SU-DHL-6 (cell line): ENCODE measurements around the gene ACTA1.

Source experiments
- H2AFZ ChIP-seq: fragments of 200-600 bp; sonication (generic); 2 replicates; pipeline ENCODE4 v1.6.1; 2014; ENCODE audit warnings: low read depth, mild to moderate bottlenecking, moderate library complexity, mixed read lengths, antibody characterized with exemption, low read length; ENCODE audit not compliant: severe bottlenecking
- H3F3A ChIP-seq: fragments of 200-600 bp; shearing (Covaris generic); 2 replicates; pipeline ENCODE4 v1.6.0; 2016; ENCODE audit warnings: antibody characterized with exemption, mild to moderate bottlenecking; ENCODE audit not compliant: insufficient read depth
- H3K27ac ChIP-seq: fragments of 200-600 bp; sonication (generic); 2 replicates; pipeline ENCODE4 v1.5.1; 2016; ENCODE audit warnings: low read depth, mild to moderate bottlenecking, low read length, moderate library complexity, mixed read lengths
- H3K27me3 ChIP-seq: fragments of 200-600 bp; sonication (generic), shearing (Covaris generic); 2 replicates; pipeline ENCODE4 v1.6.0; 2014; ENCODE audit warnings: mild to moderate bottlenecking, low read length
- H3K36me3 ChIP-seq: fragments of 200-600 bp; sonication (generic); 2 replicates; pipeline ENCODE4 v1.6.1; 2014; ENCODE audit warnings: mild to moderate bottlenecking, low read length, mixed read lengths
- H3K4me2 ChIP-seq: fragments of 300-600, 200-600 bp; shearing (Covaris generic), sonication (generic); 2 replicates; pipeline ENCODE4 v1.6.0; 2014; ENCODE audit warnings: low read length, low read depth, mild to moderate bottlenecking; ENCODE audit not compliant: poor library complexity, severe bottlenecking
- H3K4me3 ChIP-seq: fragments of 200-600 bp; sonication (generic); 2 replicates; pipeline ENCODE4 v1.5.1; 2014; ENCODE audit warnings: antibody characterized with exemption, low read length, mild to moderate bottlenecking, mixed read lengths; ENCODE audit not compliant: insufficient read depth, poor library complexity, severe bottlenecking
- H3K79me2 ChIP-seq: fragments of 200-600 bp; sonication (generic); 2 replicates; pipeline ENCODE4 v1.6.1; 2014; ENCODE audit warnings: mild to moderate bottlenecking, low read length, moderate library complexity; ENCODE audit not compliant: insufficient read depth
- H3K9ac ChIP-seq: fragments of 200-600 bp; sonication (generic); 2 replicates; pipeline ENCODE4 v1.7.0; 2014; ENCODE audit warnings: mild to moderate bottlenecking, low read length
- H3K9me2 ChIP-seq: fragments of 200-600 bp; sonication (generic); replicated peaks from 2 replicates; pipeline ENCODE4 v1.6.1; 2014; ENCODE audit warnings: low read length; ENCODE audit not compliant: insufficient read depth
- H3K9me3 ChIP-seq: fragments of 200-600 bp; sonication (generic); 2 replicates; pipeline ENCODE4 v1.6.1; 2014; ENCODE audit warnings: low read length, mixed read lengths; ENCODE audit not compliant: insufficient read depth
- H4K20me1 ChIP-seq: fragments of 200-600 bp; sonication (generic); 2 replicates; pipeline ENCODE4 v1.6.1; 2014; ENCODE audit warnings: low read depth, mild to moderate bottlenecking, antibody characterized with exemption, low read length, moderate library complexity, mixed read lengths
- CTCF ChIP-seq: fragments of 200-600 bp; sonication (generic); IDR thresholded peaks from one replicate; pipeline ENCODE4 v1.5.1; 2017; ENCODE audit warnings: antibody characterized with exemption, mild to moderate bottlenecking, low read length, moderate library complexity; ENCODE audit not compliant: insufficient read depth, poor library complexity, severe bottlenecking
- EZH2phosphoT487 ChIP-seq: fragments of 200-600 bp; sonication (generic), shearing (Covaris generic); conservative IDR thresholded peaks from 2 replicates; pipeline ENCODE4 v1.6.1; 2018; ENCODE audit warnings: mild to moderate bottlenecking, antibody characterized with exemption, low read length, moderate library complexity, mixed read lengths

ACTA1 gene

GRCh38 chr1:229457436-229457835 lies 23.5 kb upstream of the ACTA1 start:
- H3K36me3 ChIP-seq: peaks cover 25% of the 10 kb centered on the region; the same call in 1 of the 2 replicates

GRCh38 chr1:229456016-229456415 lies 22.1 kb upstream of the ACTA1 start:
- TF ChIP-seq EZH2phosphoT487: no peak
- TF ChIP-seq CTCF: no peak
- no peaks in the 10 kb centered on the region for H3K9me2 ChIP-seq
- no peak overlapping the region for H2AFZ ChIP-seq

More at GRCh38 chr1:229457436-229457835, 23.5 kb upstream of the ACTA1 start:
- no peaks in the 10 kb centered on the region for H3F3A ChIP-seq
- H3K9me2 ChIP-seq: no peaks in the 10 kb centered on the region
- no peaks in the 10 kb centered on the region for H4K20me1 ChIP-seq
- no peak overlapping the region for H3K9ac ChIP-seq
- H3K4me3 ChIP-seq: no peak overlapping the region
- no peak overlapping the region for H3K4me2 ChIP-seq
- H3K27me3 ChIP-seq: no peaks in the 10 kb centered on the region
- no peak for TF ChIP-seq CTCF
- H3K9me3 ChIP-seq: no peaks in the 10 kb centered on the region
- H2AFZ ChIP-seq: no peak overlapping the region
- H3K27ac ChIP-seq: no peak overlapping the region
- H3K79me2 ChIP-seq: no peaks in the 10 kb centered on the region

GRCh38 chr1:229454056-229454455 lies 20.2 kb upstream of the ACTA1 start:
- no peaks in the 10 kb centered on the region for H3F3A ChIP-seq
- no peaks in the 10 kb centered on the region for H3K9me2 ChIP-seq
- no peak overlapping the region for H2AFZ ChIP-seq
- H3K9me3 ChIP-seq: no peaks in the 10 kb centered on the region
- no peak overlapping the region for H3K4me2 ChIP-seq
- no peak overlapping the region for H3K4me3 ChIP-seq
- no peaks in the 10 kb centered on the region for H4K20me1 ChIP-seq
- H3K27ac ChIP-seq: no peak overlapping the region
- H3K27me3 ChIP-seq: no peaks in the 10 kb centered on the region
- no peaks in the 10 kb centered on the region for H3K79me2 ChIP-seq
- H3K36me3 ChIP-seq: peaks cover 15% of the 10 kb centered on the region; the same call in 1 of the 2 replicates
- H3K9ac ChIP-seq: no peak overlapping the region
- no peak for TF ChIP-seq EZH2phosphoT487
- no peak for TF ChIP-seq CTCF

More at GRCh38 chr1:229456016-229456415, 22.1 kb upstream of the ACTA1 start:
- Histone ChIP-seq H4K20me1 (no peaks in the 10 kb centered on the region), H3K4me2 (no peak overlapping the region), H3K9ac (no peak overlapping the region), H3K9me3 (no peaks in the 10 kb centered on the region), H3K27me3 (no peaks in the 10 kb centered on the region), H3K4me3 (no peak overlapping the region), H3K79me2 (no peaks in the 10 kb centered on the region), H3K27ac (no peak overlapping the region), H3K36me3 (peaks cover 22% of the 10 kb centered on the region; the same call in 1 of the 2 replicates), H3F3A (no peaks in the 10 kb centered on the region)
